ENCODE results near the gene CALHM2.

Gene CALHM2

DNA sequence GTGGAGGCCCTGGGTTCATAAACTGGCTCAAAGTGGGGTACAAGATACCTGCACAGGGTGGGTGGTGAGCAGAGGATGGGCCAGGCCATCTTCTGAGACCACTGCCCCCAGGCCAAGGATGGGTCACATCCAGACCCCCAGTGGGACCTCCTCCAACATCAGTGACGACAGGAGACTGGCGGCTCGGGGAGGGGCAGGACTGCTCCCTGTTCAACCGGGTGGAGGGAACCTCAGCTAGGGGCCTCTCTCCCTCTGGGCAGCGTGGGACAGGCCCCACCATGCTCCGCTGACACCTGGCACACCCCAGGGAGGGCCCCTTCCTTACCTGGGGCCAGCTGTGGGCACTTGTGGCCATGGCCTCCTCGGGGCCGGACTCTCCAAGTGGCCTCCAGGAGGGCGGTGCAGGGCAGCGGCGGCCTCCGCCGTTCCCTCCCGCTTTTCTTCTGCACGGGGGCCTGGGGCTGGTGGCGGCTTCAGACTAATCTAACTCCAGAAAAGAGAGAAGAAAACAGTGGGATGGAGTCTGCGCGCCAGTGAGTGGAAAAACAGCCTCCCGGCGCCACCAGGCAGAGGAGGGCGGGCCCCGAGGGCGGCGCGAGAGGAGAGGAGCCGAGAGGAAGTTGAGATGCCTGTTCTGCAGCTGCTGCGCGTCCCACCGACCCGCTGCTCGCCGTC lies at the start of gene CALHM2:
CALHM2 (minus strand) TSS at position 540 of the 675 bp plus-strand sequence. CDS start 2,429 bp downstream, outside the sequence.
- no peaks in the 10 kb centered on the region for H3K27me3 ChIP-seq (ENCODE audit: insufficient read depth, low read length)
- H3K9ac ChIP-seq (ENCODE audit: low read depth, low read length) = no peak within 1 kb of the TSS
- H3K27ac ChIP-seq (ENCODE audit: low read length) = no peak within 1 kb of the TSS
- no peaks in the 10 kb centered on the region for H3K9me3 ChIP-seq (ENCODE audit: insufficient read depth, low read depth, low read length)
- no peaks in the 10 kb centered on the region for H3K4me1 ChIP-seq (ENCODE audit: insufficient read depth, low read length)
- H3K4me3 ChIP-seq (ENCODE audit: low read length) = peak within 1 kb of the TSS; percentile 52; the same call in 1 of the 2 replicates
- 0 out of 2 replicates have a peak, but pooled peaks cover 10% of the 10 kb centered on the region for H3K36me3 ChIP-seq (ENCODE audit: insufficient read depth, low read depth, low read length)

- Histone ChIP-seq H3K4me3 (ENCODE audit: low read length) (no peak overlapping the region), H3K4me1 (ENCODE audit: insufficient read depth, low read length) (no peaks in the 10 kb centered on the region), H3K27ac (ENCODE audit: low read length) (no peak overlapping the region), H3K9ac (ENCODE audit: low read depth, low read length) (no peak overlapping the region), H3K27me3 (ENCODE audit: insufficient read depth, low read length) (peaks cover 17% of the 10 kb centered on the region), H3K9me3 (ENCODE audit: insufficient read depth, low read depth, low read length) (no peaks in the 10 kb centered on the region), H3K36me3 (ENCODE audit: insufficient read depth, low read depth, low read length) (no peaks in the 10 kb centered on the region)
Observed at GRCh38 chr10:103501186-103501585, 49.0 kb upstream of the CALHM2 start.

DNA sequence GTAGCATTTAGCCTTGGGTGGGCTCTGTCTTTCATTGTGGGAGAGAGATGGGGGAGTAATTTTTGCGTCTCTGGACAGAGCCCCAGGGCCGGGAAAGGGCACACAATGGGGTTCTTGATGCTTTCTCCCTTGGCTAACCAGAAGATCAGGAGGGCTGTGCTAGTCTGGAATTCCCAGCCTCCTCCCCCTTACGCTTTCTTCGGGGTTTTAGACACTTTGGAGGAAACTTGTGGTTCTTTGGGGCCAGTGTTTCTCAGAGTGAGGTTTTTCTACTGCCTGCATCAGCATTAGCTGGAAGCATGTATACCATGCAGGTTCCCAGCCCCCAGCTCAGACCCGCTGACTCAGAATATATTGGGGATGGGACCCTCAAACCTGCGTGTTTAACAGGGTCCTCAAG lies 48.3 kb upstream of the CALHM2 start:
- Histone ChIP-seq H3K9ac (ENCODE audit: low read depth, low read length) (no peak overlapping the region), H3K36me3 (ENCODE audit: insufficient read depth, low read depth, low read length) (no peaks in the 10 kb centered on the region), H3K27me3 (ENCODE audit: insufficient read depth, low read length) (peaks cover 24% of the 10 kb centered on the region), H3K4me1 (ENCODE audit: insufficient read depth, low read length) (no peaks in the 10 kb centered on the region), H3K9me3 (ENCODE audit: insufficient read depth, low read depth, low read length) (no peaks in the 10 kb centered on the region), H3K27ac (ENCODE audit: low read length) (no peak overlapping the region), H3K4me3 (ENCODE audit: low read length) (no peak overlapping the region)

- Histone ChIP-seq H3K27ac (ENCODE audit: low read length) (no peak overlapping the region), H3K4me3 (ENCODE audit: low read length) (no peak overlapping the region), H3K27me3 (ENCODE audit: insufficient read depth, low read length) (peaks cover 30% of the 10 kb centered on the region), H3K9ac (ENCODE audit: low read depth, low read length) (no peak overlapping the region), H3K9me3 (ENCODE audit: insufficient read depth, low read depth, low read length) (no peaks in the 10 kb centered on the region), H3K36me3 (ENCODE audit: insufficient read depth, low read depth, low read length) (no peaks in the 10 kb centered on the region), H3K4me1 (ENCODE audit: insufficient read depth, low read length) (no peaks in the 10 kb centered on the region)
Observed at GRCh38 chr10:103499881-103500280, 47.7 kb upstream of the CALHM2 start.

GRCh38 chr10:103498936-103499638 lies 46.9 kb upstream of the CALHM2 start:
- peaks cover 38% of the 10 kb centered on the region for H3K27me3 ChIP-seq (ENCODE audit: insufficient read depth, low read length)
- no peak overlapping the region for H3K4me3 ChIP-seq (ENCODE audit: low read length)
- no peaks in the 10 kb centered on the region for H3K36me3 ChIP-seq (ENCODE audit: insufficient read depth, low read depth, low read length)
- H3K27ac ChIP-seq (ENCODE audit: low read length) = no peak overlapping the region
- H3K4me1 ChIP-seq (ENCODE audit: insufficient read depth, low read length) = no peaks in the 10 kb centered on the region
- no peak overlapping the region for H3K9ac ChIP-seq (ENCODE audit: low read depth, low read length)
- no peaks in the 10 kb centered on the region for H3K9me3 ChIP-seq (ENCODE audit: insufficient read depth, low read depth, low read length)

- H3K27ac ChIP-seq (ENCODE audit: low read length) = no peak overlapping the region
- H3K9ac ChIP-seq (ENCODE audit: low read depth, low read length) = no peak overlapping the region
- H3K9me3 ChIP-seq (ENCODE audit: insufficient read depth, low read depth, low read length) = no peaks in the 10 kb centered on the region
- no peaks in the 10 kb centered on the region for H3K4me1 ChIP-seq (ENCODE audit: insufficient read depth, low read length)
- H3K36me3 ChIP-seq (ENCODE audit: insufficient read depth, low read depth, low read length) = no peaks in the 10 kb centered on the region
- H3K27me3 ChIP-seq (ENCODE audit: insufficient read depth, low read length) = peaks cover 54% of the 10 kb centered on the region
- no peak overlapping the region for H3K4me3 ChIP-seq (ENCODE audit: low read length)
Observed at GRCh38 chr10:103497161-103497915, 45.2 kb upstream of the CALHM2 start.

GRCh38 chr10:103495321-103495720 lies 43.2 kb upstream of the CALHM2 start:
- no peak overlapping the region for H3K27ac ChIP-seq (ENCODE audit: low read length)
- no peaks in the 10 kb centered on the region for H3K36me3 ChIP-seq (ENCODE audit: insufficient read depth, low read depth, low read length)
- peaks cover 64% of the 10 kb centered on the region for H3K27me3 ChIP-seq (ENCODE audit: insufficient read depth, low read length)
- no peak overlapping the region for H3K9ac ChIP-seq (ENCODE audit: low read depth, low read length)
- no peaks in the 10 kb centered on the region for H3K4me1 ChIP-seq (ENCODE audit: insufficient read depth, low read length)
- no peaks in the 10 kb centered on the region for H3K9me3 ChIP-seq (ENCODE audit: insufficient read depth, low read depth, low read length)
- no peak overlapping the region for H3K4me3 ChIP-seq (ENCODE audit: low read length)

GRCh38 chr10:103493916-103494877 lies 42.0 kb upstream of the CALHM2 start:
- no peaks in the 10 kb centered on the region for H3K36me3 ChIP-seq (ENCODE audit: insufficient read depth, low read depth, low read length)
- H3K27me3 ChIP-seq (ENCODE audit: insufficient read depth, low read length) = peaks cover 64% of the 10 kb centered on the region
- no peak overlapping the region for H3K9ac ChIP-seq (ENCODE audit: low read depth, low read length)
- no peaks in the 10 kb centered on the region for H3K9me3 ChIP-seq (ENCODE audit: insufficient read depth, low read depth, low read length)
- no peaks in the 10 kb centered on the region for H3K4me1 ChIP-seq (ENCODE audit: insufficient read depth, low read length)
- no peak overlapping the region for H3K27ac ChIP-seq (ENCODE audit: low read length)
- H3K4me3 ChIP-seq (ENCODE audit: low read length) = peak overlapping the region; percentile 66

DNA sequence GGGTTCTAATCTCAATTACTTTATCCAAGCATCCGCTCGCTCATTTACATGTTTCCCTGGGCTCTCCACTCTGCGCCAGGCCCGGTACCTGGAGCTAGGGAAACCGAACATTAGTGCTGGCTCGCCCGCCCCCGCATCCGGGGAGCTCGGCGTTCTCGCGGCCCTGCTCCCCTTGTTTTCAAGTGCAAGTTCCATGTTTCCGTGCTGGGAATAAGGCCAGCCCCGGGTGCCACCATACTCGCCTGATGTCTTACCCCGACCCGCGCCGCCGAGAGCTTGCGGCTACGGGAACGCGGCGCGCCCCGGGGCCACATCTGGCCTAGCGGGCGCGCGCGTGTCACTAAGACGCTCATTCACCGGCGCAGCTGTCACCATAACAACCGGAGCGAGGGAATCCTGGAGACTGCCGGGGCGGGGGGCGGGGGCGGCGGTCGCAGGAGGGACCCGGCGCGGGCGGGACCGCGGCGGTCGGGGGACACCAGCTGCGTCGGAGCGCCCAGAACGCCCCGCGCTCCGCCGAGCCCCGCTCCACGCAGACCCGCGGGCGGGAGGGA lies 41.3 kb upstream of the CALHM2 start, which contains the start of gene NEURL1:
NEURL1 (plus strand) TSS at position 344 of the 554 bp plus-strand sequence. CDS start 683 bp downstream, outside the sequence.
- Histone ChIP-seq H3K36me3 (ENCODE audit: insufficient read depth, low read depth, low read length) (no peaks in the 10 kb centered on the region), H3K27me3 (ENCODE audit: insufficient read depth, low read length) (peaks cover 64% of the 10 kb centered on the region), H3K27ac (ENCODE audit: low read length) (no peak within 1 kb of the TSS), H3K9me3 (ENCODE audit: insufficient read depth, low read depth, low read length) (no peaks in the 10 kb centered on the region), H3K4me3 (ENCODE audit: low read length) (peak within 1 kb of the TSS; percentile 66), H3K4me1 (ENCODE audit: insufficient read depth, low read length) (no peaks in the 10 kb centered on the region), H3K9ac (ENCODE audit: low read depth, low read length) (no peak within 1 kb of the TSS)

DNA sequence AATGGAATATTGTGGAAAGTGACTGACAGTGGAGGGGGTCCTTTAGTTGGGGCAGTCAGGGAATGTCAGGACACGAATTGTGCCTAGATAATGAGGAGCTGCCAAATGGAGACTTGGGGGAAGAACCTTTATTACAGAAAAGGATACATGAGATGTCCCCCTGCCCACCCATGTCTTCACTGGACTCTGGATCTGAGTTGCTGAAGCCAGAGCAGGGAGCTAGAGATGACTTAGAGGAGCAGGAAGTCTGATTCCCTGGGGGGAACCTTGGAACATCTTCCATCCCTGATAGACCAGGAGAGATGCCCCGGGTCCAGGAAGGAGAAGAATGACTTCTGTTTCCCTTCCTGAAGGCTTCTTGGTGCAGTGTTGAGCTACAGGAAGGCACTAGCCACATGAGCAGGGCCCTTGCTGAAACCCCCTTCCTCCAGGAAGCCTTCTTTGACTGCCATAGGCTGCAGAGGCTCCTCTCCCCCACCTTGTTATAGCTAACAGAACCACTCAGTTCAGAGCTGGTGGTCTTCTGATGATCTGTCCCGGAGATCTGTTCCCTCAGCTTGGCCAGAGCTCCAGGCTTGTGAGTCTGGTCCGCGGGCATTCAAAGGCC lies 40.6 kb upstream of the CALHM2 start:
- H3K9ac ChIP-seq (ENCODE audit: low read depth, low read length) = no peak overlapping the region
- H3K9me3 ChIP-seq (ENCODE audit: insufficient read depth, low read depth, low read length) = no peaks in the 10 kb centered on the region
- H3K4me3 ChIP-seq (ENCODE audit: low read length) = peak overlapping the region; percentile 66
- no peak overlapping the region for H3K27ac ChIP-seq (ENCODE audit: low read length)
- no peaks in the 10 kb centered on the region for H3K4me1 ChIP-seq (ENCODE audit: insufficient read depth, low read length)
- peaks cover 62% of the 10 kb centered on the region for H3K27me3 ChIP-seq (ENCODE audit: insufficient read depth, low read length)
- no peaks in the 10 kb centered on the region for H3K36me3 ChIP-seq (ENCODE audit: insufficient read depth, low read depth, low read length)
